NB4 (cell line): Measurements from ENCODE around the gene CDH12.

Experiments used
- DNase-seq: peaks from one replicate; pipeline ENCODE4 v3.0.0; 2010; ENCODE audit warnings: low read depth
- H3K4me3 ChIP-seq: one replicate; pipeline ENCODE4 v1.5.1; 2011; ENCODE audit warnings: mild to moderate bottlenecking, low read depth, low read length, moderate library complexity
- CTCF ChIP-seq: IDR thresholded peaks from one replicate; pipeline ENCODE4 v1.5.1; 2012; ENCODE audit warnings: low read depth, low read length
- MAX ChIP-seq: IDR thresholded peaks from 2 replicates; pipeline ENCODE4 v1.6.1; 2011; ENCODE audit warnings: low read depth, low read length
- MYC ChIP-seq: IDR thresholded peaks from 2 replicates; pipeline ENCODE4 v1.6.1; 2011; ENCODE audit warnings: low read depth, low read length
- POLR2A ChIP-seq: IDR thresholded peaks from 2 replicates; pipeline ENCODE4 v1.6.1; 2011; ENCODE audit warnings: mild to moderate bottlenecking; ENCODE audit not compliant: insufficient read length; ENCODE audit errors: extremely low read depth

CDH12 gene

DNA sequence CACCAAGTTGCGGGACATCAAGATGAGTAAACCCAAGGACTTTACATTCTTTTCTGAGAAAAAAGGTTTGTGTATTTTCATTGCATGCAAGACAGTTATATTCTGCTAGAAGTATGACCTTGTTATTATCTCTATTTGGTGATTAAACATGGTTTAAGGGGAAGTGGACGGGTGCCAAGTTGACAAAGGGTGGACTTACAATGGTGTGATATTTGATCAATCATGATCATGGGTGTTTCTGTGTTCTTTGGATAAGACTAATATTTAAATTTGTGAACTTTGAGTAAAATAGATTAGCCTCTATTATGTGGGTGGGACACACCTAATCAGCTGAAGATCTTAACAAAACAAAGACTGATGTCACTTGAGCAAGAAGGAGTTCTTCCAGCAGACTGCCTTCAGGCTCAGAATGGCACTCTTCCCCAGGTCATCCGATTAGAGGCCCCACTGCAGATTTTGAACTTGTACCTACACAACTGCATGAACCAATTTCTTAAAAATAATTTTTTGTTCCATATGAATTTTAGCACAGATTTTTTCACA, 782.9 kb downstream of the CDH12 start:
- no peak for TF ChIP-seq POLR2A
- TF ChIP-seq MAX: no peak
- TF ChIP-seq MYC: no peak
- TF ChIP-seq CTCF: no peak
- H3K4me3 ChIP-seq: no peak overlapping the region
- no peak for DNase-seq

DNA sequence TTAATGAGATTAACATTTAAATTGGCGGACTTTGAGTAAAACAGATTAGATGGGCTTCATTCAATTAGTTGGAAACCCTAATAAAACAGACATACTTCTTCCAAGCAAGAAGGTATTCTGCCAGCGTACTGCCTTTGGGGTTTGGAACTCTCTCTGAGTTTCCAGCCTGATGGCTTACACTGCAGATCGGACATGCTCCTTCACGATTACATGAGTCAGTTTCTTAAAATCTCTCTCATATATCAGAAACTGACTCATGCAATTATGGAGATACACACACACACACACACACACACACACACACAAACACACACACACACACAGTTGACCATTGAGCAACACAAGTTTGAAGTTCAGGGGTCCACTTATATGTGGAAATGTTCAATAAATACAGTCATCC, 789.4 kb downstream of the CDH12 start:
- no peak for DNase-seq
- TF ChIP-seq POLR2A: no peak
- TF ChIP-seq MAX: no peak
- no peak for TF ChIP-seq MYC
- no peak for TF ChIP-seq CTCF
- no peak overlapping the region for H3K4me3 ChIP-seq

GRCh38 chr5:22058620-22059019, 794.5 kb downstream of the CDH12 start:
- H3K4me3 ChIP-seq: no peak overlapping the region
- DNase-seq: no peak
- no peak for TF ChIP-seq MAX
- no peak for TF ChIP-seq MYC
- TF ChIP-seq POLR2A: no peak
- no peak for TF ChIP-seq CTCF

DNA sequence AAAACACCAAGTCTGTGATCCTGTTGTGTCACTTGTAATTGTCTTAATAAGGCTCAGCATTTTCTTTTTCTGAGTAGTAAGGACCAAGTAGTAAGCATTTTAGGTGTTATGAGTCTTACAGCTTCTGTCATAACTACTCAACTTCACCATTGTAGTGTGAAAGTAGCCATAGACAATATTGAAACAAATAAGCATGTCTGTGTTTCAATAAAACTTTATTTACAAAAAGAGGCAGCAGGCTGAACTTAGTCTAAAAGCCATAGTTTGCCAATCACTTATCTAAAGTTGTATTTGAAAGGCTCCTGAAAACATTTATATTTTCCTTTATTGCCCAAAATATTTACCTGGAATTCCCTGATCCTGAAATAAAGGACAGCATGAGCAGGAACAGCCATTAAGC, 796.1 kb downstream of the CDH12 start:
- DNase-seq: no peak
- no peak overlapping the region for H3K4me3 ChIP-seq
- TF ChIP-seq MAX (no peak), CTCF (no peak), POLR2A (no peak), MYC (no peak)

- TF ChIP-seq POLR2A: no peak
- no peak for TF ChIP-seq CTCF
- TF ChIP-seq MYC: no peak
- TF ChIP-seq MAX: no peak
- H3K4me3 ChIP-seq: no peak overlapping the region
- DNase-seq: no peak
These were observed 796.5 kb downstream of the CDH12 start for GRCh38 chr5:22056601-22057000.

DNA sequence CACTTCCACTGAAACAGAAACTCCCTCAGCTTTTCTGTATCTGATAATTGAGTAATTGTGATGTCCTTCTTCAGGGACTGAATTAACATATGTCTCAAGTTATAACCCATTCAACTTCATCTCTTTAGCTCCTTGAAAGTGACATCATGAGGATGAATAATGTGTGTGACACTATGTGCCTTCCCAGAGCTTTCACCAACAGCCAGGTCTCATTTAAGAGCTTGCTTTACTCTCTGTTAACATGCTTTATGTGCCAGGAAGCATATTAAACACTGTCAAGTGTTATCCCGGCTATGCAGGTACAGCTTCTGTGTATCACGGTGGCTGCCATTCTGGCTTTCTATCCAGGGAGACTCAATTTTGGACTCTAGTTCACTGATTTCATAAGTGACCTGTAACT, 799.9 kb downstream of the CDH12 start:
- H3K4me3 ChIP-seq: no peak overlapping the region
- DNase-seq: no peak
- TF ChIP-seq MAX (no peak), POLR2A (no peak), CTCF (no peak), MYC (no peak)
